Breast epithelium (tissue), 4 donors: ENCODE results near the gene LIPG. TPM values are rescaled to one million over a fixed set of nuclear protein-coding genes. Genes with fewer than 3 reads are reported as not detected.
"Not testable (repeated sequence)": the region's sequence is repeated elsewhere in the genome, so short reads cannot be mapped to it uniquely, and the experiment has no call there.

Experiments
- DNase-seq, 2 donors: peaks; one replicate each; pipeline ENCODE4 v3.0.0-alpha.2; 2019; ENCODE audit warnings: low spot score in 2 of 2
- H3K27ac ChIP-seq, 2 donors: fragments of 200-600 bp; sonication (generic) in 1 of 2; one replicate each; pipeline ENCODE4 v1.5.1; 2016 to 2019; ENCODE audit warnings: mild to moderate bottlenecking in 1 of 2
- H3K27me3 ChIP-seq, 2 donors: fragments of 200-600 bp; sonication (generic) in 1 of 2; one replicate each; pipeline versions ENCODE4 v1.5.1 to v1.6.0; 2017 to 2019; ENCODE audit warnings: control low read depth in 1 of 2, mild to moderate bottlenecking in 1 of 2
- H3K36me3 ChIP-seq: fragments of 200-600 bp; one replicate; pipeline ENCODE4 v1.5.1; 2019
- H3K4me1 ChIP-seq, 2 donors: fragments of 200-600 bp; sonication (generic); one replicate each; pipeline ENCODE4 v1.5.1; 2016 to 2019; ENCODE audit warnings: control low read depth in 1 of 2
- H3K4me3 ChIP-seq, 3 donors: fragments of 200-600 bp; sonication (generic); 1 replicate in 2 of 3; 2 replicates in 1 of 3; pipeline ENCODE4 v1.5.1; 2016 to 2019; ENCODE audit warnings: mild to moderate bottlenecking in 3 of 3, moderate library complexity in 2 of 3
- H3K9me3 ChIP-seq, 2 donors: fragments of 200-600 bp; sonication (generic) in 1 of 2; one replicate each; pipeline ENCODE4 v1.5.1; 2016 to 2019; ENCODE audit warnings: control low read depth in 1 of 2
- CTCF ChIP-seq, 3 donors: fragments of 450-650 bp; IDR thresholded peaks; one replicate each; pipeline ENCODE4 v1.5.1; 2016 to 2017; ENCODE audit warnings: antibody characterized with exemption in 3 of 3, mild to moderate bottlenecking in 3 of 3, moderate library complexity in 3 of 3
- POLR2A ChIP-seq: fragments of 450-650 bp; IDR thresholded peaks from one replicate; pipeline ENCODE4 v1.6.1; 2016; ENCODE audit warnings: antibody characterized with exemption, mild to moderate bottlenecking, moderate library complexity
- POLR2AphosphoS5 ChIP-seq, 3 donors: sonication (generic); formaldehyde crosslinking; IDR thresholded peaks; one replicate each; pipeline ENCODE4 v1.6.1; 2017; ENCODE audit warnings: antibody characterized with exemption in 3 of 3
- intact Hi-C: fragments of 100-400 bp; cut with DNase I; formaldehyde crosslinking; loops from one replicate; pipeline ENCODE4 v1.15.1; 2023; ENCODE audit warnings: low total_unique reads
- total RNA-seq, 3 donors: library from RNA; depleted of rRNA; stranded (reverse); fragments of >200 nt; gene quantifications; one replicate each; pipeline ENCODE4 v1.1.0, GENCODE V29; 2016

LIPG gene
- total RNA-seq, 3 donors from 2014 or later, result 0.16 to 1.6 (median 0.44) TPM

DNA sequence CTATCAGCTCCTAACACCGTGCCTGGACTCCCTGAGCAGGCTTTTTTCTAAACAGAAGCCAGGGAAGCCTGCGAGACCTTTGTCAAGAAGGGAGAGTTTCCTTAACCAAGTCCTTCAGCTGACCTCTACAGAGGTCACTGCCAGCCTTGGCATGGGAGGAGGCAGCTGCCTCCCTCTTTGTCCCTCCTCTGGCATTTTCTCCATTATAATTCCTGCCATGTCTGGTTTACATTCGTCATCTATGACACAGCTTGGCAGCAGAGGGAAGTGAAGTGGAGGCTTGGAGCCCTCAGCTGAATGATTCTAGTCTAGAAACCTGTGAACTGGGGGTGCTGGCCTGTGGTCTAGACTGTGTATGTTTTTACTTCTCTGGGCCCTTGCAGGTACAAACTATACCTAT, 22.5 kb downstream of the LIPG start:
- no peaks in the 10 kb centered on the region for H3K36me3 ChIP-seq
- H3K27me3 ChIP-seq, result no peaks in the 10 kb centered on the region
- no peaks in the 10 kb centered on the region for H3K4me1 ChIP-seq
- no peak for DNase-seq
- no peaks in the 10 kb centered on the region for H3K9me3 ChIP-seq
- intact Hi-C loops, result no loop called here
- no peak for TF ChIP-seq POLR2A
- TF ChIP-seq POLR2AphosphoS5 (IDR thresholded peaks at IDR 0.05), result no peak
- no peak for TF ChIP-seq CTCF (IDR thresholded peaks at IDR 0.05)
- H3K4me3 ChIP-seq, result no peak overlapping the region
- H3K27ac ChIP-seq, result no peak overlapping the region

DNA sequence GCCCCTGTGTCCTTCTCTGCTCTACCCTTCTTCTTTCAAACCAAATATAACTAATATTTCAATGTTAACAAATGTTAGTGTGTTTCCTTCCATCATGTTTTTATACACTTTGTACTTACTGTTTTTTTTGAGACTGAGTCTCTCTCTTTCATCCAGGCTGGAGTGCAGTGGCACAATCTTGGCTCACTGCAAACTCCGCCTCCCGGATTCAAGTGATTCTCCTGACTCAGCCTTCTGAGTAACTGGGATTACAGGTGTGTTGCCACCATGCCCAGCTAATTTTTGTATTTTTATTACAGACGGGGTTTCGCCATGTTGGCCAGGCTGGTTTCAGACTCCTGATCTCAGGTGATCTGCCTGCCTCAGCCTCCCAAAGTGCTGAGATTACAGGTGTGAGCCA, 23.1 kb downstream of the LIPG start:
- intact Hi-C loops, DNase-seq, H3K36me3 ChIP-seq, H3K4me1 ChIP-seq, H3K27ac ChIP-seq, H3K9me3 ChIP-seq, H3K27me3 ChIP-seq, H3K4me3 ChIP-seq: not testable (repeated sequence)

- intact Hi-C loops, result no loop called here
- DNase-seq, result no peak
- TF ChIP-seq POLR2A, result no peak
- no peak for TF ChIP-seq POLR2AphosphoS5 (IDR thresholded peaks at IDR 0.05)
- TF ChIP-seq CTCF (IDR thresholded peaks at IDR 0.05), result no peak
- Histone ChIP-seq H3K27me3 (no peaks in the 10 kb centered on the region), H3K4me1 (no peaks in the 10 kb centered on the region), H3K9me3 (no peaks in the 10 kb centered on the region), H3K27ac (no peak overlapping the region), H3K36me3 (no peaks in the 10 kb centered on the region), H3K4me3 (no peak overlapping the region)
Measured at GRCh38 chr18:49585781-49586663, 24.2 kb downstream of the LIPG start.

DNA sequence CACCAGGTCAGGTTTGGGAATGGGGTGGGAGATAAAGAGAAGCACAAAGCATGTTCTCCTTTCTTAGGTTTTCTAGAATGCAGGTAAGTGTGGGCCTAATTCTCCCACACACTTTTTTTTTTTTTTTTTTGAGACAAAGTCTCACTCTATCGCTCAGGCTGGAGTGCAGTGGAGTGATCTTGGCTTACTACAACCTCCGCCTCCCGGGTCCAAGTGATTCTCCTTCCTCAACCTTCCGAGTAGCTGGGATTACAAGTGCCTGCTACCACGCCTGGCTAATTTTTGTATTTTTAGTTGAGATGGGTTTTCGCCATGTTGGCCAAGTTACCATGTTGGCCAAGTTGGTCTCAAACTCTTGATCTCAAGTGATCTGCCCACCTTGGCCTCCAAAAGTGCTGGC, 26.3 kb downstream of the LIPG start:
- Histone ChIP-seq H3K27me3 (no peaks in the 10 kb centered on the region), H3K27ac (no peak overlapping the region), H3K36me3 (no peaks in the 10 kb centered on the region), H3K9me3 (no peaks in the 10 kb centered on the region), H3K4me3 (no peak overlapping the region), H3K4me1 (no peaks in the 10 kb centered on the region)
- TF ChIP-seq CTCF (IDR thresholded peaks at IDR 0.05) (no peak), POLR2AphosphoS5 (IDR thresholded peaks at IDR 0.05) (no peak), POLR2A (no peak)
- DNase-seq, result no peak
- intact Hi-C loops, result no loop called here

- DNase-seq, result no peak
- intact Hi-C loops, result no loop called here
Measured at GRCh38 chr18:49588971-49589370, 27.1 kb downstream of the LIPG start.

More at GRCh38 chr18:49588971-49589370, 27.1 kb downstream of the LIPG start:
- no peaks in the 10 kb centered on the region for H3K27me3 ChIP-seq
- no peak overlapping the region for H3K4me3 ChIP-seq
- TF ChIP-seq POLR2A (no peak), CTCF (IDR thresholded peaks at IDR 0.05) (no peak), POLR2AphosphoS5 (IDR thresholded peaks at IDR 0.05) (no peak)
- no peaks in the 10 kb centered on the region for H3K9me3 ChIP-seq
- H3K4me1 ChIP-seq, result no peaks in the 10 kb centered on the region
- H3K36me3 ChIP-seq, result no peaks in the 10 kb centered on the region
- no peak overlapping the region for H3K27ac ChIP-seq
